Trophoblast cell (in vitro differentiated cells and primary cell): ENCODE measurements around the gene OR2M4.
"Not testable (repeated sequence)": the region's sequence is repeated elsewhere in the genome, so short reads cannot be mapped to it uniquely, and the experiment has no call there.

Source experiments
- DNase-seq, 2 donors: peaks; one replicate each; pipeline ENCODE4 v3.0.0-alpha.2; 2016
- H2AFZ ChIP-seq: 2 replicates; pipeline ENCODE4 v1.6.1; 2013; ENCODE audit warnings: low read length, moderate library complexity, mild to moderate bottlenecking; ENCODE audit not compliant: insufficient read depth, poor library complexity
- H2AK5ac ChIP-seq: 2 replicates; pipeline ENCODE4 v1.6.1; 2013; ENCODE audit warnings: mild to moderate bottlenecking, low read length
- H2BK120ac ChIP-seq: 2 replicates; pipeline ENCODE4 v1.6.1; 2013; ENCODE audit warnings: low read length, mild to moderate bottlenecking, moderate library complexity; ENCODE audit not compliant: insufficient read depth, poor library complexity
- H2BK12ac ChIP-seq: 2 replicates; pipeline ENCODE4 v1.6.1; 2013; ENCODE audit warnings: mild to moderate bottlenecking, low read length, moderate library complexity
- H2BK5ac ChIP-seq: 2 replicates; pipeline ENCODE4 v1.6.1; 2013; ENCODE audit warnings: low read length, low read depth, moderate library complexity, mild to moderate bottlenecking; ENCODE audit not compliant: poor library complexity
- H3K14ac ChIP-seq: 2 replicates; pipeline ENCODE4 v1.6.1; 2013; ENCODE audit warnings: mild to moderate bottlenecking, low read length
- H3K18ac ChIP-seq: 2 replicates; pipeline ENCODE4 v1.6.1; 2013; ENCODE audit warnings: mild to moderate bottlenecking, low read length
- H3K23ac ChIP-seq: 2 replicates; pipeline ENCODE4 v1.6.1; 2013; ENCODE audit warnings: low read length
- H3K27ac ChIP-seq: 2 replicates; pipeline ENCODE4 v1.5.1; 2013; ENCODE audit warnings: low read depth, mild to moderate bottlenecking, inconsistent platforms, low read length, moderate library complexity
- H3K27me3 ChIP-seq: 2 replicates; pipeline ENCODE4 v1.6.1; 2013; ENCODE audit warnings: inconsistent platforms, mild to moderate bottlenecking, low read length, moderate library complexity; ENCODE audit not compliant: insufficient read depth
- H3K36me3 ChIP-seq, 2 experiments: 1 replicate in 1 of 2; 2 replicates in 1 of 2; pipeline ENCODE4 v1.6.1; 2013; ENCODE audit warnings: low read length in 2 of 2, mild to moderate bottlenecking in 2 of 2, moderate library complexity in 1 of 2; ENCODE audit not compliant: insufficient read depth in 2 of 2, control insufficient read depth in 1 of 2
- H3K4ac ChIP-seq: 2 replicates; pipeline ENCODE4 v1.6.1; 2013; ENCODE audit warnings: low read depth, mild to moderate bottlenecking, low read length, moderate library complexity
- H3K4me1 ChIP-seq, 2 experiments: 1 replicate in 1 of 2; 2 replicates in 1 of 2; pipeline ENCODE4 v1.6.1; 2013; ENCODE audit warnings: low read length in 2 of 2, mild to moderate bottlenecking in 2 of 2, moderate library complexity in 1 of 2; ENCODE audit not compliant: insufficient read depth in 2 of 2, control insufficient read depth in 1 of 2
- H3K4me2 ChIP-seq: 2 replicates; pipeline ENCODE4 v1.6.1; 2013; ENCODE audit warnings: inconsistent platforms, mild to moderate bottlenecking, low read length, moderate library complexity
- H3K4me3 ChIP-seq: 2 replicates; pipeline ENCODE4 v1.5.1; 2013; ENCODE audit warnings: mild to moderate bottlenecking, low read depth, low read length, inconsistent platforms
- H3K79me1 ChIP-seq: one replicate; pipeline ENCODE4 v1.6.1; 2013; ENCODE audit warnings: low read length
- H3K79me2 ChIP-seq: 2 replicates; pipeline ENCODE4 v1.6.1; 2013; ENCODE audit warnings: low read length, mild to moderate bottlenecking; ENCODE audit not compliant: control insufficient read depth, insufficient read depth, poor library complexity
- H3K9ac ChIP-seq: 2 replicates; pipeline ENCODE4 v1.6.1; 2013; ENCODE audit warnings: mild to moderate bottlenecking, low read length
- H3K9me3 ChIP-seq: 2 replicates; pipeline ENCODE4 v1.6.1; 2013; ENCODE audit warnings: low read depth, mild to moderate bottlenecking, control low read depth, inconsistent platforms, low read length; ENCODE audit not compliant: insufficient read depth
- H4K12ac ChIP-seq: 2 replicates; pipeline ENCODE4 v1.6.1; 2013; ENCODE audit warnings: low read depth, mild to moderate bottlenecking, low read length, moderate library complexity
- H4K8ac ChIP-seq: 2 replicates; pipeline ENCODE4 v1.6.1; 2013; ENCODE audit warnings: low read depth, mild to moderate bottlenecking, low read length, moderate library complexity
- H4K91ac ChIP-seq: one replicate; pipeline ENCODE4 v1.6.1; 2013; ENCODE audit warnings: low read depth, mild to moderate bottlenecking, low read length, moderate library complexity
- WGBS: extraction: QIAGEN DNeasy Blood & Tissue Kit; methylation state at CpG from one replicate; pipeline ENCODE4 v1.1.7; 2013; ENCODE audit warnings: missing lambda C conversion rate; ENCODE audit not compliant: insufficient read length, insufficient coverage; ENCODE audit errors: extremely low coverage; 5-methylcytosine and 5-hydroxymethylcytosine counted together

Gene OR2M4

DNA sequence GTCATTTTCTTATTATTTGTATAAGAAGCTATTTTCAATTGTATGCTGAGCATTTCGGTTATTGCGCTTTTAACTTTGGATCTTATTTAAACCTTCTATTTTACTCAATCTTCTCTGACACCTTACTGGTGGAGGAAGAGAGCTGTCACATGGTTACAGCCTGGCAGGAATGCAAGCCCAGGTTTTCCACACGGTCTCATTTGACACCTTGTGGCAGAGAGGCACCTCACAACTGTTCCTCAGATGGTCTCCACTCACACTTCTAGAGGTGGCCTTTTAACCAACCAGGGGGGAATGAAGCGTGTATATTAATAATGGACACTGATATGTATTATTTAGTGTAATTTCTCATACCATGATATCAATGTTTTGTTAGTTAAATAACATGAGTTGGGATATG lies 37.0 kb downstream of the OR2M4 start:
- H2AK5ac ChIP-seq = no peak overlapping the region
- H3K27me3 ChIP-seq = no peaks in the 10 kb centered on the region
- H3K4me3 ChIP-seq = no peak overlapping the region
- H3K36me3 ChIP-seq = no peaks in the 10 kb centered on the region
- H3K18ac ChIP-seq = no peak overlapping the region
- no peak overlapping the region for H3K4ac ChIP-seq
- no peak overlapping the region for H3K14ac ChIP-seq
- no peak overlapping the region for H2BK5ac ChIP-seq
- H4K91ac ChIP-seq = no peak overlapping the region
- no peaks in the 10 kb centered on the region for H3K4me1 ChIP-seq
- WGBS = no CpG with 5 or more reads among the region's 4 CpGs
- H3K79me1 ChIP-seq = no peaks in the 10 kb centered on the region
- H3K4me2 ChIP-seq = no peak overlapping the region
- no peak overlapping the region for H4K8ac ChIP-seq
- no peak overlapping the region for H2AFZ ChIP-seq
- H3K9me3 ChIP-seq = peaks cover 2% of the 10 kb centered on the region
- DNase-seq = no peak
- no peak overlapping the region for H2BK120ac ChIP-seq
- no peak overlapping the region for H2BK12ac ChIP-seq
- no peak overlapping the region for H3K9ac ChIP-seq
- H3K79me2 ChIP-seq = no peaks in the 10 kb centered on the region
- H3K27ac ChIP-seq = no peak overlapping the region
- H3K23ac ChIP-seq = no peak overlapping the region
- H4K12ac ChIP-seq = no peak overlapping the region

DNA sequence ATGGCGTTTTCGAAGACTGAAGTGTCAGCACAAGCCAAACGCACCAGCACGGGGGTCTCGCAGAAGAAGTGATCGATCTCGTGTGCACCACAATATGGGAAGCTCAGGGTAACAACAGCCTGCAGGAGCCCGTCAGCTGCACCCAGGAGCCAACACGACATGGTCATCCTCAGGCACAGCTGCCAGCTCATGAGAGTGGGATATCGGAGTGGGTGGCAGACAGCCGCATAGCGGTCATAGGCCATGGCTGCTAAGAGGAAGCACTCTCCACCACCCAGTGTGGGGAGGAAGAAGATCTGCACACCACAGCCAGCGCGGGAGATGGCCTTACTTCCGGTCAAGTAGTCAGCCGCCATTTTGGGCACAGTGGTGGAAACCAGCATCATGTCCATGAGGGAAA lies 42.0 kb downstream of the OR2M4 start:
- H4K12ac ChIP-seq, H3K27me3 ChIP-seq, H3K23ac ChIP-seq, H3K4ac ChIP-seq, H3K4me2 ChIP-seq, H4K91ac ChIP-seq, H3K14ac ChIP-seq, DNase-seq, H3K18ac ChIP-seq, H2AK5ac ChIP-seq, H2BK12ac ChIP-seq, H2AFZ ChIP-seq, H2BK120ac ChIP-seq, H3K27ac ChIP-seq, H2BK5ac ChIP-seq, H3K79me2 ChIP-seq, H3K9ac ChIP-seq, H3K4me1 ChIP-seq, H3K4me3 ChIP-seq, H3K9me3 ChIP-seq, H4K8ac ChIP-seq, H3K79me1 ChIP-seq, H3K36me3 ChIP-seq: not testable (repeated sequence)
- WGBS = no CpG with 5 or more reads among the region's 16 CpGs

- Histone ChIP-seq H3K4ac (no peak within 1 kb of the TSS), H3K4me2 (no peak within 1 kb of the TSS), H3K4me1 (no peaks in the 10 kb centered on the region), H3K27me3 (no peaks in the 10 kb centered on the region), H3K9ac (no peak within 1 kb of the TSS), H3K79me1 (no peaks in the 10 kb centered on the region), H2AFZ (no peak within 1 kb of the TSS), H3K36me3 (no peaks in the 10 kb centered on the region), H3K18ac (no peak within 1 kb of the TSS), H4K8ac (no peak within 1 kb of the TSS), H2AK5ac (no peak within 1 kb of the TSS), H2BK5ac (no peak within 1 kb of the TSS), H3K79me2 (no peaks in the 10 kb centered on the region), H2BK12ac (no peak within 1 kb of the TSS), H2BK120ac (no peak within 1 kb of the TSS), H3K4me3 (no peak within 1 kb of the TSS), H3K27ac (no peak within 1 kb of the TSS), H3K23ac (no peak within 1 kb of the TSS), H3K14ac (no peak within 1 kb of the TSS), H4K91ac (no peak within 1 kb of the TSS), H4K12ac (no peak within 1 kb of the TSS), H3K9me3 (peaks cover 3% of the 10 kb centered on the region)
- DNase-seq = no peak
- WGBS = no CpG with 5 or more reads among the region's 1 CpG
These were observed 46.7 kb downstream of the OR2M4 start, which contains the start of gene OR2T33 for GRCh38 chr1:248277876-248278275. Gene OR2T33 (minus strand): TSS chr1:248277976. CDS start chr1:248273814, 4,162 bp downstream.

GRCh38 chr1:248288391-248288790 lies 57.2 kb downstream of the OR2M4 start:
- no peak overlapping the region for H2BK12ac ChIP-seq
- H4K91ac ChIP-seq = no peak overlapping the region
- no peak overlapping the region for H3K9ac ChIP-seq
- H3K4me2 ChIP-seq = no peak overlapping the region
- DNase-seq = no peak
- H3K4me3 ChIP-seq = no peak overlapping the region
- H3K9me3 ChIP-seq = peaks cover 1% of the 10 kb centered on the region
- H3K23ac ChIP-seq = no peak overlapping the region
- H3K36me3 ChIP-seq = no peaks in the 10 kb centered on the region
- H2AK5ac ChIP-seq = no peak overlapping the region
- H3K79me2 ChIP-seq = no peaks in the 10 kb centered on the region
- H2BK5ac ChIP-seq = no peak overlapping the region
- no CpG with 5 or more reads among the region's 6 CpGs for WGBS
- H3K14ac ChIP-seq = no peak overlapping the region
- H3K18ac ChIP-seq = no peak overlapping the region
- no peaks in the 10 kb centered on the region for H3K79me1 ChIP-seq
- no peak overlapping the region for H2BK120ac ChIP-seq
- H3K4ac ChIP-seq = no peak overlapping the region
- no peak overlapping the region for H4K12ac ChIP-seq
- no peak overlapping the region for H2AFZ ChIP-seq
- no peak overlapping the region for H4K8ac ChIP-seq
- H3K4me1 ChIP-seq = no peaks in the 10 kb centered on the region
- no peaks in the 10 kb centered on the region for H3K27me3 ChIP-seq
- H3K27ac ChIP-seq = no peak overlapping the region
